Left lung (tissue), 10 donors: ENCODE data around the gene PCDHGA1. TPM values are rescaled to one million over a fixed set of nuclear protein-coding genes. Genes with fewer than 3 reads are reported as not detected.
"Not testable (repeated sequence)": the region's sequence is repeated elsewhere in the genome, so short reads cannot be mapped to it uniquely, and the experiment has no call there.

Source experiments
- ATAC-seq: fragments of 200-7000 bp; cut with Tn5 transposase; one replicate; pipeline ENCODE4 v1.9.1; 2020; ENCODE audit warnings: moderate library complexity
- DNase-seq, 4 donors: peaks; one replicate each; pipeline ENCODE4 v3.0.0-alpha.2; 2013 to 2020
- H3K27ac ChIP-seq, 2 donors: fragments of 200-600 bp; sonication (generic) in 1 of 2; one replicate each; pipeline versions ENCODE4 v1.5.0 to v1.8.0; 2020 to 2021
- H3K27me3 ChIP-seq, 2 donors: fragments of 200-600 bp; sonication (generic) in 1 of 2; one replicate each; pipeline versions ENCODE4 v1.5.0 to v1.8.0; 2020 to 2021
- H3K36me3 ChIP-seq, 2 donors: fragments of 200-600 bp; sonication (generic) in 1 of 2; one replicate each; pipeline versions ENCODE4 v1.5.0 to v1.8.0; 2020 to 2021
- H3K4me1 ChIP-seq, 2 donors: fragments of 200-600 bp; one replicate each; pipeline ENCODE4 v1.8.0; 2021
- H3K4me3 ChIP-seq, 2 donors: fragments of 200-600 bp; sonication (generic) in 1 of 2; one replicate each; pipeline versions ENCODE4 v1.5.0 to v1.8.0; 2020 to 2021; ENCODE audit warnings: mild to moderate bottlenecking in 1 of 2
- H3K9me3 ChIP-seq, 2 donors: fragments of 200-600 bp; sonication (generic) in 1 of 2; one replicate each; pipeline versions ENCODE4 v1.5.0 to v1.8.0; 2020 to 2021
- CTCF ChIP-seq, 2 donors: fragments of 200-600 bp; sonication (generic) in 1 of 2; IDR thresholded peaks; one replicate each; pipeline versions ENCODE4 v1.5.0 to v1.8.0; 2021; ENCODE audit warnings: antibody characterized with exemption in 2 of 2
- intact Hi-C, 2 donors: fragments of 100-400 bp; cut with DNase I; formaldehyde crosslinking; loops; one replicate each; pipeline versions ENCODE4 v1.11.2 to v1.14.2; 2022
- polyA plus RNA-seq, 6 donors: library from polyadenylated mRNA; unstranded; fragments of 120-200 nt; gene quantifications; one replicate each; pipeline ENCODE4 v1.2.1, GENCODE V29; 2013; ENCODE audit not compliant: insufficient read length in 6 of 6
- total RNA-seq, 2 donors: library from RNA; stranded (reverse); fragmentation: NEBNext Ultra II Directional; extraction: Animal tissue kit (Norgen Biotek cat#: 25700); gene quantifications; one replicate each; pipeline ENCODE4 v1.2.1, GENCODE V29; 2021
- donor health status: DM: no; HTN: yes; CAD: no.
- donor health status: DM: no; HTN: no; CAD: no.

Gene PCDHGA1
- total and polyA plus RNA-seq, 8 donors = 0.38 to 1.1 (median 0.75) TPM

GRCh38 chr5:141373673-141374317 is 43.5 kb downstream of the PCDHGA1 start, which contains the start of gene PCDHGA6:
TSS of gene PCDHGA6 (plus strand) at chr5:141373891. CDS start at chr5:141374084, 193 bp downstream.
- TF ChIP-seq CTCF (IDR thresholded peaks at IDR 0.05) = peak in 1 of 2 donors; percentile 17
- DNase-seq (no peak), ATAC-seq (no peak)
- Histone ChIP-seq H3K36me3 (no peaks in the 10 kb centered on the region), H3K9me3 (peaks cover 3 to 93% of the 10 kb centered on the region in 2 donors), H3K4me1 (no peaks in the 10 kb centered on the region), H3K27me3 (peaks cover 14 to 95% of the 10 kb centered on the region in 2 donors), H3K4me3 (peak within 1 kb of the TSS in 1 of 2 donors; percentile 2), H3K27ac (no peak within 1 kb of the TSS)
- intact Hi-C loops = no loop called here

GRCh38 chr5:141374627-141375026 is 44.3 kb downstream of the PCDHGA1 start:
- intact Hi-C loops = no loop called here
- peaks cover 3 to 90% of the 10 kb centered on the region in 2 donors for H3K9me3 ChIP-seq
- H3K4me3 ChIP-seq = no peak overlapping the region
- ATAC-seq = no peak
- no peaks in the 10 kb centered on the region for H3K4me1 ChIP-seq
- DNase-seq = no peak
- H3K36me3 ChIP-seq = no peaks in the 10 kb centered on the region
- no peak overlapping the region for H3K27ac ChIP-seq
- H3K27me3 ChIP-seq = peaks cover 9 to 91% of the 10 kb centered on the region in 2 donors
- no peak for TF ChIP-seq CTCF (IDR thresholded peaks at IDR 0.05)

GRCh38 chr5:141375444-141376155 is 45.3 kb downstream of the PCDHGA1 start:
- DNase-seq, intact Hi-C loops: not testable (repeated sequence)

GRCh38 chr5:141382469-141383294 is 52.4 kb downstream of the PCDHGA1 start, which contains the start of gene PCDHGA7:
TSS of gene PCDHGA7 (plus strand) at chr5:141382742. CDS start at chr5:141382900, 158 bp downstream.
- Histone ChIP-seq H3K27ac (no peak within 1 kb of the TSS), H3K4me1 (no peaks in the 10 kb centered on the region), H3K36me3 (no peaks in the 10 kb centered on the region), H3K27me3 (peaks cover 14 to 86% of the 10 kb centered on the region in 2 donors), H3K9me3 (peaks cover 0 to 91% of the 10 kb centered on the region in 2 donors), H3K4me3 (no peak within 1 kb of the TSS)
- DNase-seq (no peak), ATAC-seq (no peak)
- no peak for TF ChIP-seq CTCF (IDR thresholded peaks at IDR 0.05)
- intact Hi-C loops = no loop called here

More at GRCh38 chr5:141375444-141376155, 45.3 kb downstream of the PCDHGA1 start:
- Histone ChIP-seq H3K27me3 (peaks cover 5 to 88% of the 10 kb centered on the region in 2 donors), H3K9me3 (peaks cover 3 to 88% of the 10 kb centered on the region in 2 donors)
- ATAC-seq, H3K27ac ChIP-seq, H3K4me1 ChIP-seq, H3K4me3 ChIP-seq, H3K36me3 ChIP-seq: not testable (repeated sequence)

GRCh38 chr5:141383345-141383744 is 53.0 kb downstream of the PCDHGA1 start:
- Histone ChIP-seq H3K4me3 (no peak overlapping the region), H3K9me3 (peaks cover 0 to 87% of the 10 kb centered on the region in 2 donors), H3K27ac (no peak overlapping the region), H3K4me1 (no peaks in the 10 kb centered on the region), H3K36me3 (no peaks in the 10 kb centered on the region), H3K27me3 (peaks cover 14 to 83% of the 10 kb centered on the region in 2 donors)
- ATAC-seq (no peak), DNase-seq (no peak)
- intact Hi-C loops = no loop called here
- TF ChIP-seq CTCF (IDR thresholded peaks at IDR 0.05) = no peak
